HTERT RPE-1 (cell line): ENCODE data around the gene TUBB4A.

Experiments used
- in situ Hi-C: fragments of 300-500 bp; cut with MboI; formaldehyde crosslinking; loops from 4 replicates; pipeline ENCODE4 v1.14.3; 2020; ENCODE audit warnings: low sequenced_read_pairs

Gene TUBB4A

GRCh38 chr19:6472713-6473112 is 29.4 kb downstream of the TUBB4A start:
- in situ Hi-C loops: no loop called here

- in situ Hi-C loops: no loop called here
These were observed 31.0 kb downstream of the TUBB4A start for GRCh38 chr19:6471076-6471475.

- in situ Hi-C loops: no loop called here
These were observed 31.9 kb downstream of the TUBB4A start for GRCh38 chr19:6470173-6470572.

- in situ Hi-C loops: no loop called here
These were observed 34.7 kb downstream of the TUBB4A start for GRCh38 chr19:6467384-6467783.

GRCh38 chr19:6466526-6467248 is 35.4 kb downstream of the TUBB4A start:
- in situ Hi-C loops: no loop called here

- in situ Hi-C loops: no loop called here
These were observed 36.4 kb downstream of the TUBB4A start for GRCh38 chr19:6465663-6466062.

- in situ Hi-C loops: no loop called here
These were observed 37.1 kb downstream of the TUBB4A start for GRCh38 chr19:6465006-6465405.

- in situ Hi-C loops: no loop called here
These were observed 37.8 kb downstream of the TUBB4A start, which contains the start of gene CRB3 for GRCh38 chr19:6464070-6464873. Gene CRB3 (plus strand): TSS chr19:6464271. CDS start chr19:6464702, 431 bp downstream.

- in situ Hi-C loops: no loop called here
These were observed 41.8 kb downstream of the TUBB4A start for GRCh38 chr19:6460099-6460884.

GRCh38 chr19:6459262-6460098 is 42.6 kb downstream of the TUBB4A start, which contains the start of gene SLC25A23:
Gene SLC25A23 (minus strand): TSS chr19:6459792. CDS start chr19:6459628, 164 bp downstream.
- in situ Hi-C loops: no loop called here

- in situ Hi-C loops: no loop called here
These were observed 43.3 kb downstream of the TUBB4A start for GRCh38 chr19:6458695-6459261.

GRCh38 chr19:6457958-6458694 is 44.0 kb downstream of the TUBB4A start:
- in situ Hi-C loops: no loop called here

GRCh38 chr19:6455924-6456323 is 46.2 kb downstream of the TUBB4A start:
- in situ Hi-C loops: no loop called here

GRCh38 chr19:6453951-6454565 is 48.1 kb downstream of the TUBB4A start:
- in situ Hi-C loops: no loop called here

GRCh38 chr19:6452899-6453298 is 49.2 kb downstream of the TUBB4A start:
- in situ Hi-C loops: no loop called here

GRCh38 chr19:6452223-6452614 is 49.9 kb downstream of the TUBB4A start:
- in situ Hi-C loops: no loop called here

GRCh38 chr19:6451583-6452222 is 50.4 kb downstream of the TUBB4A start:
- in situ Hi-C loops: no loop called here

GRCh38 chr19:6450166-6450565 is 51.9 kb downstream of the TUBB4A start:
- in situ Hi-C loops: no loop called here
